Measurements from ENCODE around the gene FAM13A.

Gene FAM13A

DNA sequence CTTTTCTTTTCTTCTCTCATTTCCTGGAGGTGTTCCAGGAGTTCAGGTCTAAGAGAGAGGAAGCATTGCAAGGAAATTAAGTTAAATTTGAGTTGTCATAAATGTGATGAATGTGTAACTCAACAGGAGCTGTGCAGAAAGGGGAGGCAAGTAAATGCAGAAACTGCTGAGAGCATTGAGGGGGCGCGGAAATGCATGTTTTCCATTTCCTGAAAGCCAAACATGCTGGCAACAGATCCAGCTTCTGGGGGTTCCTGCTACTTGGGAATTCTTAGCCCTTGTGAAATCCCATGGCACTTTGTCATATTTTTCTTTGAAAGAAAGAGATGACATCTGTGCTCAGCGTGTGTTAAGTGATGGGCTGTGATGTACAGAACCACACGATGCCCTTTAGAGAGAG, 325.6 kb downstream of the FAM13A start:
- no peak overlapping the region for H3K27ac ChIP-seq
- TF ChIP-seq, protein P1, sequence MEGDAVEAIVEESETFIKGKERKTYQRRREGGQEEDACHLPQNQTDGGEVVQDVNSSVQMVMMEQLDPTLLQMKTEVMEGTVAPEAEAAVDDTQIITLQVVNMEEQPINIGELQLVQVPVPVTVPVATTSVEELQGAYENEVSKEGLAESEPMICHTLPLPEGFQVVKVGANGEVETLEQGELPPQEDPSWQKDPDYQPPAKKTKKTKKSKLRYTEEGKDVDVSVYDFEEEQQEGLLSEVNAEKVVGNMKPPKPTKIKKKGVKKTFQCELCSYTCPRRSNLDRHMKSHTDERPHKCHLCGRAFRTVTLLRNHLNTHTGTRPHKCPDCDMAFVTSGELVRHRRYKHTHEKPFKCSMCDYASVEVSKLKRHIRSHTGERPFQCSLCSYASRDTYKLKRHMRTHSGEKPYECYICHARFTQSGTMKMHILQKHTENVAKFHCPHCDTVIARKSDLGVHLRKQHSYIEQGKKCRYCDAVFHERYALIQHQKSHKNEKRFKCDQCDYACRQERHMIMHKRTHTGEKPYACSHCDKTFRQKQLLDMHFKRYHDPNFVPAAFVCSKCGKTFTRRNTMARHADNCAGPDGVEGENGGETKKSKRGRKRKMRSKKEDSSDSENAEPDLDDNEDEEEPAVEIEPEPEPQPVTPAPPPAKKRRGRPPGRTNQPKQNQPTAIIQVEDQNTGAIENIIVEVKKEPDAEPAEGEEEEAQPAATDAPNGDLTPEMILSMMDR (IDR thresholded peaks at IDR 0.05): no peak
- TF ChIP-seq ZFX (IDR thresholded peaks at IDR 0.05; ENCODE audit: borderline replicate concordance): no peak

DNA sequence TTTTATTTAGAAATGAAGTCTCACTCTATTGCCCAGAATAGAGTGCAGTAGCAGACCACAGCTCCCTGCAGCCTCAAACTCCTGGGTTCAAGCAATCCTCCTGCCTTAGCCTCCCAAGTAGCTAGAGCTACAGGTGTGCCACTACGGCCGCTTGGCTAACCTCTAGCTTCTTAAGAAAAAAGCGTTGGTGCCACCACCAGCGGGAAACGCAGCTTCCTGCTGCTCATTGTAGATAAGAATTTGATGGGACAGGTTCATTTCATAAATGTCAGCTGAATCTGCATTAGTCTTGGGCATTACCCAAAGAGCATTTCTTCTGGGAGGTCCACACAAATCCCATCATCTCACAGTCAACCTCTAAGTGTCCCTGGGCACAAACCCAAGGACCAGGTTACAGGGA, 326.2 kb downstream of the FAM13A start:
- no peak overlapping the region for H3K27ac ChIP-seq
- TF ChIP-seq, protein P1 (IDR thresholded peaks at IDR 0.05): no peak
- TF ChIP-seq ZFX (IDR thresholded peaks at IDR 0.05; ENCODE audit: borderline replicate concordance): no peak

DNA sequence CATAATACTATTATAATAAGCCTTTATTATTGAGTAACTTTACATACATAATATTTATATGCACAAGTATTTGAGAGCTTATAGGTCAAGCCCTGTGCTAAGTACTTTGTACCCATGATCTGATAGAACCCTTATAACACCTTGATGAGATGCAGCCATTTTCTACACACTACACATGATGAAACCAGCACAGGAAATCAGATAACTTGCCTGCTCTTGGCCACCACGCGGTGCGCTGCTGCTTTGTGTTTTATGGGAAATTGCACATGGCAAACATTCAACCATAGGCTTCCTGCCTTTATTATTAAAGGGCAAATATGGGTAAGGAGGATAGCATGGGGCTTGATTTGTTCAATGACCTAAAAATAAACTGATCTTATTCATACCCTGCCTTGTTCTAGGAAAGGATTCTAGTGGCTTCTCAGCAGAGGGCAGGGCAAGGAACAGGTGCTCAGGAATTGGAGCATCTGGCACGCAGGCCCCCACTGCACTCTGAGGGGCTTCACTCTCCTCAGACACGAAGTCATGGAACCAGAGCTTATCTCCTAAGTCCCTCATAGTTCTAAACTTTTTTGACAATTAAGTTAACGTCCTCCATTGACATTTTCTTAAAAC, 327.7 kb downstream of the FAM13A start:
- no peak for TF ChIP-seq ZFX (IDR thresholded peaks at IDR 0.05; ENCODE audit: borderline replicate concordance)
- TF ChIP-seq, protein P1 (IDR thresholded peaks at IDR 0.05): no peak
- no peak overlapping the region for H3K27ac ChIP-seq

DNA sequence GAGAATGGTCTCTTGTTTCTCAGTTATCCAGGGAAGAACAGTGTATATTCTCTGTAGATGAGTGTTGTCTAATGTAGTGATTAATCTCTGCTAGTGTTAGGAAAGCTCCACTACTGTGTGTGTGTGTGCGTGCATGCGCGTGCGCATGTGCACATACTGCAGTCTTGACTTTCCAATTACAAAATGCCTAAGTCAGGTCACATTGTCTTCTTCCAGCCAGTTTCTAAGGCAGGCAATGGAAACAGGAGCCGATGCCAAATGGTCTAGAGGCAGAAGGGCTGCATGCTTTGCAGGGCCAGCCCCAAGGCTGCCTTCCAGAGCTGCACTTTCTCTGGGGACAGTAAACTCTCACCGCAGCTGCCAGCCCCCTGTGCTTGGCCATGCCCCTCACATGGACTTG, 328.8 kb downstream of the FAM13A start:
- no peak for TF ChIP-seq ZFX (IDR thresholded peaks at IDR 0.05; ENCODE audit: borderline replicate concordance)
- TF ChIP-seq, protein P1 (IDR thresholded peaks at IDR 0.05): no peak
- no peak overlapping the region for H3K27ac ChIP-seq

DNA sequence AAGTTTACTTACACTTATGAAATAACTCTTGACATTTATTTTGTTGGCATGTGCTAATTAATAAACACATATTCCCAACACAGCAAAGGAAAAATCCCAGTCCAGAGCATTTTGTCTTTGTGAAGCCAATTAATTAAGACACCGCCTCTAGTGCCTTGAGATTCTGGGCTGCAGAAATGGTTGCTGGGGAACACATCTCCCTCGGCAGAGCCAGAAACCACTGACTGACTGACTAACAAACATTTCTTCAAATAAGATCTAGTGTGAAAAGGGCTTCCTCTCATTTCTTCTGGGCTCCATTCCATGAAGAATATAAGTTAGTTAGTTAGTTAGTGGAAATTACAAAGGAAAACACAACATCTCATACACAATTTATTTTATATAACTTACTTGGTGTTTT, 331.0 kb downstream of the FAM13A start:
- TF ChIP-seq, protein P1 (IDR thresholded peaks at IDR 0.05): no peak
- no peak for TF ChIP-seq ZFX (IDR thresholded peaks at IDR 0.05; ENCODE audit: borderline replicate concordance)
- H3K27ac ChIP-seq: no peak overlapping the region

DNA sequence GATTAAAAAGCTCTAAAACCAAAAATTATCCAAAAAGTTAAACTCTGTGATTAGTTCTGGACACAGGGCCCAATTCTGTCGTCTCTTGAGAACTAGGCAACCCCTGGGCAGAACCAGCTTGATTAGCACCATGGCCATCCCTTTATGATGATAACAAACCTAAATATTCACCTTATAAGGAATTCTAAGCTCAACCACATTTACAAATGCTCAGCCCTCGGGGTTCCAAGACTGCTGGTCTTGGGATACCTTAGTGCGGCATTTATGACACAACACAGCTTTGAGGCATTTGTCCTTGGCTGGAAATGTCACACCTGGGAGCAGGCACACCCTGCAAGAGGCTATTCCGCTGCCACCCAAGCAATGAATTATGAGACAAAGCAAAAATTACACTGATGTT, 331.8 kb downstream of the FAM13A start:
- TF ChIP-seq, protein P1 (IDR thresholded peaks at IDR 0.05): no peak
- no peak for TF ChIP-seq ZFX (IDR thresholded peaks at IDR 0.05; ENCODE audit: borderline replicate concordance)
- no peak overlapping the region for H3K27ac ChIP-seq

DNA sequence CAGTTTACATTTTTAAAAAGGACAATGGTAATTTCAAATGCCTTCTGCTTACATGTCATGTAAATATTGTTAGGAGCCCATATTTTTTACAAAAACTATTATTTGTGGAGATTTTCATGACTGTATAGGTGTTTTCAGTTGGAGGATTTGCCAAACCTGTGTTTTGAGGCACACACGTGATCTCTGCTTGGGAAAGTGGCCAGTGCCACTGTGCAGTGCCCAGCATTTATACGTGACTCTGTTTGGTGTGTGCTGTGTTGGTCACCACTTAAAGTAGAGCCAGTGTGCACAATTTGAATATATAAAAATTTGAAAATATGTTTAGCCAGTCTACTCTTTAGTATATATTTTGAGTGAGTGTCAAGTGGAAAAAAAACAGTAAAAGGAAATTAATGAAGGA, 332.6 kb downstream of the FAM13A start:
- TF ChIP-seq, protein P1 (IDR thresholded peaks at IDR 0.05): no peak
- TF ChIP-seq ZFX (IDR thresholded peaks at IDR 0.05; ENCODE audit: borderline replicate concordance): no peak

More for the DNA sequence above, 332.6 kb downstream of the FAM13A start:
- H3K27ac ChIP-seq: no peak overlapping the region
